BE2C (cell line): ENCODE results near the gene GRIA3.
"Not testable (repeated sequence)": the region's sequence is repeated elsewhere in the genome, so short reads cannot be mapped to it uniquely, and the experiment has no call there.

Source experiments
- DNase-seq: peaks from one replicate; pipeline ENCODE4 v3.0.0-alpha.2; 2020
- H3K27me3 ChIP-seq: fragments of 250-450 bp; sonication (Bioruptor Pico); 2 replicates; pipeline ENCODE4 v1.5.1; 2020; ENCODE audit warnings: mild to moderate bottlenecking
- H3K36me3 ChIP-seq: fragments of 250-450 bp; sonication (Bioruptor Pico); 2 replicates; pipeline ENCODE4 v1.5.1; 2020; ENCODE audit warnings: mild to moderate bottlenecking
- H3K4me1 ChIP-seq: fragments of 250-450 bp; sonication (Bioruptor Pico); 2 replicates; pipeline ENCODE4 v1.5.1; 2020
- H3K4me3 ChIP-seq: 2 replicates; pipeline ENCODE4 v1.5.1; 2011; ENCODE audit warnings: low read depth, low read length
- H3K9me3 ChIP-seq: fragments of 250-450 bp; sonication (Bioruptor Pico); 2 replicates; pipeline ENCODE4 v1.5.1; 2020
- CTCF ChIP-seq: IDR thresholded peaks from 2 replicates; pipeline ENCODE4 v1.5.1; 2012; ENCODE audit warnings: mild to moderate bottlenecking, low read depth, low read length

GRIA3 gene

DNA sequence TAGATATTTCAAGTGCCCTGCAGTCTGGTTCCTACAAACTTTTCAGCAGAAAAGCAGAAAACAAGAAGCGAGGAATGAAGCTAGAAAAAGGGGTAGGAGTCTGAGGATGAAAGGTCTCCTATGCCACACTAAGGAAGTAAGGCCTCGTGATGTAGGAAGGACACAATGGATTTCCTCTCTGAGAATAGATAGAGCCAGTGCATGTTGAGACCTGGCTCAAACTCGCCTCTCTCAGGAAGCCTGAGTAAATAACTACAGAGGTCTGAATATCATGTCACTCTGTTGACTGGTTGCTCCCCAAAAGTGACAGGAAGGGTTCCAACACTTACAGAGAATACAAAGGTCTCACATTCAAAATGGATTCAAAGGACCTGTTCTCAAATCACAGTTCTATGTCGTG is 93.3 kb downstream of the GRIA3 start:
- no peak overlapping the region for H3K4me3 ChIP-seq
- no peaks in the 10 kb centered on the region for H3K27me3 ChIP-seq
- no peaks in the 10 kb centered on the region for H3K36me3 ChIP-seq
- no peak for DNase-seq
- H3K4me1 ChIP-seq = no peaks in the 10 kb centered on the region
- no peak for TF ChIP-seq CTCF
- no peaks in the 10 kb centered on the region for H3K9me3 ChIP-seq

DNA sequence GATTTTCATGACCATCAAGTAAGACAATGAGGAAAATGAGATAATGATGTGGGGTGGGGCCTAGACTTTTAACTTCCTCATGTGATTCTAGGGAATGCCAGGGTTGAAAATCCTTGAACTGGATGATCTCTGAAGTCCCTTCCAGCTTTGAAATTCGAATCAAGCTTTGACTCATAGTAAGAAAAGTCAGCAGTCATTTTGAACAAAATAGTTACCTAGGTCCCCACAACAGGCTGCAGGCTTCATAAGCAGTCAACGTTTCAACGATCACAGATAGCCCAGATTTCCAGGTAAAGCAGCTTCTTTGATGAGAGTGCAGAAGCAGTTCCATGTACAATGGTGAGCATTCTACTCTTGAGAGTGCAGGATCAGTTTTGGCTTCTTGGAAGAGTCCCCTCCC is 93.7 kb downstream of the GRIA3 start:
- H3K9me3 ChIP-seq = no peaks in the 10 kb centered on the region
- TF ChIP-seq CTCF = no peak
- no peaks in the 10 kb centered on the region for H3K36me3 ChIP-seq
- no peaks in the 10 kb centered on the region for H3K27me3 ChIP-seq
- no peaks in the 10 kb centered on the region for H3K4me1 ChIP-seq
- DNase-seq = no peak
- no peak overlapping the region for H3K4me3 ChIP-seq

DNA sequence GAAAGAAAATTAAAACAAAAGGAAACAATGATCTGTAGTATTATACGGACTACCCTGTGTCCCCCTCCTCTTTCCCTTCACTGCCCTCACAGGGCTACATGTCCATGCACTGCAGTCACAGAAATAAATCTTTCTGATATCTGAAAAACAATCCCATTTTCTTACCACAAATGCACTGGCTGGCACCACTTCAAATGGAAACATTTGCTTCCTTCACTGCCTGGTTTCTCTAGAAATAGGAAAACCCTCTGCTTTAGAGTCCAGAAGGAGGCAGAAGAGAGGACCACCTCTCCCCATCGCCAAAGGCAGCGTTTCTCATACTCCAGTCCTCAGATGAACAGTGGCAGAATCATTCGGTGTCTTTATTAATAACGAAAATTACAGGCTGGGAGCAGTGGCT is 98.2 kb downstream of the GRIA3 start:
- no peaks in the 10 kb centered on the region for H3K27me3 ChIP-seq
- DNase-seq = no peak
- H3K36me3 ChIP-seq = no peaks in the 10 kb centered on the region

DNA sequence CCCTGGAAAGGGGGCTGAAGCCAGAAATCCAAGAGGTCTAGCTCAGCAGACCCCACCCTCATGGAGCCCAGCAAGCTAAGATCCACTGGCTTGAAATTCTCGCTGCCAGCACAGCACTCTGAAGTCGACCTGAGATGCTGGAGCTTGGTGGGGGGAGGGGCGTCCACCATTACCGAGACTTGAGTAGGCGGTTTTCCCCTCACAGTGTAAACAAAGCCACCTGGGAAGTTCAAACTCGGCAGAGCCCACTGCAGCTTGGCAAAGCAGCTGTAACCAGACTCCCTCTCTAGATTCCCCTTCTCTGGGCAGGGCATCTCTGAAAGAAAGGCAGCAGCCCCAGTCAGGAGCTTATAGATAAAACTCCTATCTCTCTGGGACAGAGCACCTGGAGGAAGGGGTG is 99.3 kb downstream of the GRIA3 start:
- not testable (repeated sequence) for H3K27me3 ChIP-seq, H3K4me1 ChIP-seq, H3K4me3 ChIP-seq, H3K9me3 ChIP-seq, H3K36me3 ChIP-seq, DNase-seq

More for the DNA sequence above, 98.2 kb downstream of the GRIA3 start:
- no peaks in the 10 kb centered on the region for H3K9me3 ChIP-seq
- no peaks in the 10 kb centered on the region for H3K4me1 ChIP-seq
- no peak for TF ChIP-seq CTCF
- no peak overlapping the region for H3K4me3 ChIP-seq

GRCh38 chrX:123291623-123292022 is 107.5 kb downstream of the GRIA3 start:
- no peaks in the 10 kb centered on the region for H3K36me3 ChIP-seq
- no peaks in the 10 kb centered on the region for H3K27me3 ChIP-seq
- no peaks in the 10 kb centered on the region for H3K4me1 ChIP-seq
- TF ChIP-seq CTCF = no peak
- H3K4me3 ChIP-seq = no peak overlapping the region
- DNase-seq = no peak
- H3K9me3 ChIP-seq = no peaks in the 10 kb centered on the region

DNA sequence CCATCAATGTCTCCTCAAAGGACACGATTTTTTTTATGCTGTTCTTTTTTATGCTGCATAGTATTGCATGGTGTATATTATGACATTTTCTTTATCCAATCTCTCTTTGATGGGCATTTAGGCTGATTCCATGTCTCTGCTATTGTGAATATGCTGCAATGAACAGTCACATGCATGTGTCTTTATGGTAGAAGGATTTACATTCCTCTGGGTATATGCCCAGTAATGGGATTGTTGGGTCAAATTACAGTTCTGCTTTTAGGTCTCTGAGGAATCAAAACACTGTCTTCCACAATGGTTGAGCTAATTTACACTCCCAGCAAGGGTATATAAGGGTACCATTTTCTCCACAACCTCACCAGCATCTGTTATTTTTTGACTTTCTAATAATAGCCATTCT is 113.9 kb downstream of the GRIA3 start:
- no peak for DNase-seq
- Histone ChIP-seq H3K4me3 (no peak overlapping the region), H3K4me1 (no peaks in the 10 kb centered on the region), H3K9me3 (no peaks in the 10 kb centered on the region), H3K27me3 (no peaks in the 10 kb centered on the region), H3K36me3 (no peaks in the 10 kb centered on the region)
- no peak for TF ChIP-seq CTCF

GRCh38 chrX:123303429-123303828 is 119.4 kb downstream of the GRIA3 start:
- H3K4me3 ChIP-seq = no peak overlapping the region
- no peaks in the 10 kb centered on the region for H3K27me3 ChIP-seq
- no peaks in the 10 kb centered on the region for H3K9me3 ChIP-seq
- no peak for TF ChIP-seq CTCF
- no peaks in the 10 kb centered on the region for H3K4me1 ChIP-seq
- H3K36me3 ChIP-seq = no peaks in the 10 kb centered on the region
- DNase-seq = no peak
